PFSK-1 (cell line): ENCODE results near the gene C10orf53.

ENCODE experiments used
- FOXP2 ChIP-seq: optimal IDR thresholded peaks from 2 replicates; pipeline ENCODE3; 2011; ENCODE audit warnings: borderline replicate concordance, control low read depth, inconsistent platforms; ENCODE audit not compliant: insufficient read depth; ENCODE audit errors: extremely low read length, extremely low read depth
- POLR2AphosphoS5 ChIP-seq: IDR thresholded peaks from 2 replicates; pipeline ENCODE4 v1.6.1; 2012; ENCODE audit warnings: low read depth, mild to moderate bottlenecking, control low read depth, low read length, moderate library complexity
- REST ChIP-seq, 2 experiments: IDR thresholded peaks; 2 replicates each; pipeline versions ENCODE4 v1.6.1 to v1.8.0; 2011 to 2012; ENCODE audit warnings: low read depth in 2 of 2, low read length in 2 of 2, control low read depth in 1 of 2, inconsistent platforms in 1 of 2, mild to moderate bottlenecking in 1 of 2, moderate library complexity in 1 of 2; ENCODE audit not compliant: insufficient read depth in 1 of 2
- SIN3A ChIP-seq: IDR thresholded peaks from 2 replicates; pipeline ENCODE4 v1.6.1; 2012; ENCODE audit warnings: mild to moderate bottlenecking, low read length, moderate library complexity, borderline replicate concordance; ENCODE audit not compliant: insufficient read depth
- TAF1 ChIP-seq: IDR thresholded peaks from 2 replicates; pipeline ENCODE4 v1.6.1; 2012; ENCODE audit warnings: low read length, control low read depth, borderline replicate concordance; ENCODE audit not compliant: insufficient read depth

- TF ChIP-seq POLR2AphosphoS5: no peak
- no peak for TF ChIP-seq TAF1
- TF ChIP-seq SIN3A: no peak
- TF ChIP-seq REST (IDR thresholded peaks at IDR 0.05; ENCODE audit: insufficient read depth in 1 of 2, low read depth in 2 of 2, low read length in 2 of 2): no peak
- TF ChIP-seq FOXP2: no peak
Measured at GRCh38 chr10:49650724-49651034, 28.8 kb upstream of the C10orf53 start.
